LNCaP clone FGC (cell line): Measurements from ENCODE around the gene TMEM185B.

Experiments used
- DNase-seq: peaks from one replicate; pipeline ENCODE4 v3.0.0-alpha.2; 2011; ENCODE audit warnings: low read depth
- H3K4me3 ChIP-seq: 2 replicates; pipeline ENCODE4 v1.5.1; 2011; ENCODE audit warnings: mild to moderate bottlenecking, low read depth, low read length, control low read depth
- TF ChIP-seq, protein P1 (sequence below): IDR thresholded peaks from 2 replicates; pipeline ENCODE4 v1.5.1; 2012; ENCODE audit warnings: mild to moderate bottlenecking; ENCODE audit not compliant: control insufficient read depth, insufficient read depth; ENCODE audit errors: extremely low read depth

Gene TMEM185B

GRCh38 chr2:120226316-120226715, 3.1 kb upstream of the TMEM185B start:
- DNase-seq, result no peak
- no peak overlapping the region for H3K4me3 ChIP-seq
- TF ChIP-seq, protein P1, sequence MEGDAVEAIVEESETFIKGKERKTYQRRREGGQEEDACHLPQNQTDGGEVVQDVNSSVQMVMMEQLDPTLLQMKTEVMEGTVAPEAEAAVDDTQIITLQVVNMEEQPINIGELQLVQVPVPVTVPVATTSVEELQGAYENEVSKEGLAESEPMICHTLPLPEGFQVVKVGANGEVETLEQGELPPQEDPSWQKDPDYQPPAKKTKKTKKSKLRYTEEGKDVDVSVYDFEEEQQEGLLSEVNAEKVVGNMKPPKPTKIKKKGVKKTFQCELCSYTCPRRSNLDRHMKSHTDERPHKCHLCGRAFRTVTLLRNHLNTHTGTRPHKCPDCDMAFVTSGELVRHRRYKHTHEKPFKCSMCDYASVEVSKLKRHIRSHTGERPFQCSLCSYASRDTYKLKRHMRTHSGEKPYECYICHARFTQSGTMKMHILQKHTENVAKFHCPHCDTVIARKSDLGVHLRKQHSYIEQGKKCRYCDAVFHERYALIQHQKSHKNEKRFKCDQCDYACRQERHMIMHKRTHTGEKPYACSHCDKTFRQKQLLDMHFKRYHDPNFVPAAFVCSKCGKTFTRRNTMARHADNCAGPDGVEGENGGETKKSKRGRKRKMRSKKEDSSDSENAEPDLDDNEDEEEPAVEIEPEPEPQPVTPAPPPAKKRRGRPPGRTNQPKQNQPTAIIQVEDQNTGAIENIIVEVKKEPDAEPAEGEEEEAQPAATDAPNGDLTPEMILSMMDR, result no peak

DNA sequence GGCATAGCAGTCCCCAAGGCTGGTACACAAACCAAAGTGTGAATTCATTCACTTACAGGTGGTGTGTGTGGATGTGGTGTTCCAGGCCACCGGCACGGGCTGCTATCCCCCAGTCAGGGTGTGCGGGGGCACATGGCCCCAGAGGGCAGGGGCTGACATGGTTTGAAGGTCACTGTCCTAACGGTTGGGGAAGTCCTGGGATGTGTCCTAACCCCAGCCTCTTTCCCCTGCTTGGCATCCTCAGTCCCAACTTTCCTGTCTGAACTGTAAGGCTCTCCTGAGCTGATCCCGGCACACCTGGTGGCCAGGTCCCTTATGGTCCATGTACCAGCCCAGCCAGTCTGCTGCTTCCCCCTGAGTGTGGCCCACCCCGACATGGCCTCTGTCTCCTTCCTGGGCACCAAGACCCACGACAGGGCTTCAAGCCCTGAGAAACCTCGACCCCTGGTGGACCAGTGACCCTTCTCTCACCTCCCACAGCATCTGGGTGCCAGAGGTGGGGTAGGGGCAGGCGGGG, 2.4 kb upstream of the TMEM185B start:
- no peak overlapping the region for H3K4me3 ChIP-seq
- TF ChIP-seq, protein P1, result no peak
- DNase-seq, result no peak

DNA sequence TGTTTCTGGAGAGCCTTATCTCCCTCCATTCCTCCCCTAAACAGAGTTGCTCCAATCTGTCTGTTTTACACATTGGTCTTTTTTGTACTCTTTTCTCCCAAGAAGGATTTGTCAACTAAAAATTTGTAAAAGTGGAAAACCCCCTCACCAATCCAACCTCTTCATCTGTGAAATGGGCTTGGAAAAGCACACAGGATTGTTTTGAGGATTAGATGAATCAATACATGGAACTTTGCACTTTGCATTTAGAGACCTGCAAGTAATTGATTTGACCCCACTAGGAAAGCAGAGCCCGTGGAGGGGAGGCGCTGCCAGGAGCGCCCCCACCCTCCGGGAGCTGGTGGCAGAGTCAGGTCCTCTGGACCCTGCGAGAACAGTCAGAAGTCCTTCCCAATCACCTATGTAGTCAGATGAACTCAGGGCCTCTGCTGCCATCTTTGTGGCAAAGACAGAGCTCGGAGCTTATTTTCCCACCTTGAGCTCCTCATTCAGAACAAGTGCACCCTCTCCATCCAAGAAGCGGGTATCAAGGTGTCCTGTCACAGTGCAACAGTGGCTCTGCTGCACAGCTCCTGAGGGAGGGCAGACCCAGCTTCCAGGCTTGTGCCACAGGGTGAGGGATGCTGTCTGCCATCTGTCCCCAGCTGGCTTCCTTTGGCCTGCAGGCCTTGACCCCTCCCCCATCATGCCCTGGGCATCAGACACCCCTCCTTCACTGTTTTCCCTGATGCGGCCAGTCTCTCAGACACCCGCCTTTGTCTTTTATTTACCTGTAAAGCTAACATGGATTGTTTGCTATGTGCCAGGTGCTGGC, 1.7 kb upstream of the TMEM185B start:
- TF ChIP-seq, protein P1, result no peak
- H3K4me3 ChIP-seq, result no peak overlapping the region
- peak; percentile 23 for DNase-seq

DNA sequence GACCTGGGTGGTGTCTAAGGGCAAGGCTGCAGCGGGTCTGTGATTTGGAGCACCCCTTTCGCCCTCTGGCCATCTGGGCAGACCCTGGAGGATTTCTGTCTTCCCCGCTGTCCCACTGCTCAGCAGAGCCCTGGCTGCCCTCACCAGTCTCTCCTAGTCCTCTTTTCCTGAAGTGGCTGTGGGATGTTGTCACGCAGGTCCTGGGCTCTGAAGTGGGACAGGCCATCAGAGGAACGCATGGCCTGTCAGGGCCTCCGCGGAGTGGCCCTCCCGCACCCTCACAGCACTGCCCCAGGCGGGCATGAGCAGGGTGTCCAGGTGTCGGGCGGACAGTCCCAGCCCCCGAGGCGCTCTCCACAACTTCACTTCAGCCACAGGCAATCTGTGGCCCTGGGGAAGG, 1.1 kb upstream of the TMEM185B start:
- no peak for DNase-seq
- TF ChIP-seq, protein P1, result no peak
- H3K4me3 ChIP-seq, result peak overlapping the region; percentile 53

GRCh38 chr2:120222186-120223033, 790 bp downstream of the TMEM185B start:
- TF ChIP-seq, protein P1, result no peak
- DNase-seq, result no peak
- peak overlapping the region; percentile 53 for H3K4me3 ChIP-seq

DNA sequence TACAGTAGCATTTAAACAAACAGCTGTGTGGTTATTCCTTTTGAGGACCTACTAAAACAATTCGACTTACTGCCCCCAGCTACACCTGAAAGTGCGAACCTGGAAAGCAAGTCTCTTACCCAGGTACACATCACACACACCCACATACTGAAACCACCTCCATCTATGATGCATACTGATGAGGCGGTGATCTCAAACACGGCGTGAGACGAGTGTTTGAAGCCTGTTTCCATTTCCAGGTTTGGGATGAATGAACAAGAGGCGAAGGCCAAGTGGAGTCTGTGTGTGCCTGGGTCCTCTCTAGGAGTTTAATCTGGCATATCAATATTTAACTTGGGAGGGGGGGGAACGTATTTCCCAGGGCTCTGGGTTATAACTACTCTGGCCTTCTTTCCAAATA, 1.6 kb downstream of the TMEM185B start:
- no peak overlapping the region for H3K4me3 ChIP-seq
- DNase-seq, result no peak
- TF ChIP-seq, protein P1, result no peak
